GM12878 (cell line): ENCODE data around the gene ADAMTS1. TPM values are rescaled to one million over a fixed set of nuclear protein-coding genes. Genes with fewer than 3 reads are reported as not detected.

Source experiments
- ATAC-seq: fragments of 200-7000 bp; cut with Tn5 transposase; 3 replicates; pipeline ENCODE4 v1.9.1; 2020; ENCODE audit warnings: mild to moderate bottlenecking, moderate library complexity
- BruUV-seq: library from RNA; stranded (reverse); fragments of 400-500 nt; replicated peaks from 2 replicates; lab custom pipeline; 2021; lab: Mats Ljungman, UMichigan
- CTCF ChIA-PET: fragments of 300-600 bp; sonication (Branson Sonifier 250); formaldehyde crosslinking; extraction: SDS; loops from one replicate; lab custom pipeline; 2021; ENCODE audit warnings: inconsistent platforms; lab: Yijun Ruan, JAX
- POLR2A ChIA-PET: fragments of 350-600 bp; formaldehyde crosslinking; extraction: SDS; loops from one replicate; lab custom pipeline; 2021; ENCODE audit warnings: inconsistent platforms; lab: Charles Lee
- RAD21 ChIA-PET: fragments of 300-600 bp; sonication (Branson Sonifier 250); formaldehyde crosslinking; loops from one replicate; lab custom pipeline; 2023; ENCODE audit warnings: antibody characterized with exemption; ENCODE audit not compliant: unreplicated experiment; lab: Charles Lee
- SMC1A ChIA-PET: fragments of 300-600 bp; sonication (Branson Sonifier 250); formaldehyde crosslinking; loops from one replicate; lab custom pipeline; 2023; ENCODE audit not compliant: unreplicated experiment, uncharacterized antibody; lab: Charles Lee
- DNase-seq: peaks from one replicate; pipeline ENCODE4 v3.0.0-alpha.2; 2011; ENCODE audit warnings: low read depth, low spot score
- FAIRE-seq: peaks from 3 replicates; lab custom pipeline; 2011; peaks lifted over from hg19 to GRCh38; lab: Jason Lieb, UNC
- H2AFZ ChIP-seq: 2 replicates; pipeline ENCODE4 v1.6.0; 2011; ENCODE audit warnings: low read depth, low read length, control low read depth; ENCODE audit not compliant: control insufficient read depth
- H3K27ac ChIP-seq: 2 replicates; pipeline ENCODE4 v1.5.1; 2011; ENCODE audit warnings: control low read depth; ENCODE audit not compliant: control insufficient read depth, insufficient read depth
- H3K27me3 ChIP-seq, 2 experiments: replicated peaks in 1 of 2; 2 replicates each; pipeline versions ENCODE4 v1.6.0 to v1.6.1; 2011; ENCODE audit warnings: low read length in 1 of 2; ENCODE audit not compliant: control insufficient read depth in 2 of 2, insufficient read depth in 2 of 2
- H3K36me3 ChIP-seq, 2 experiments: 2 replicates each; pipeline ENCODE4 v1.5.1; 2011; ENCODE audit warnings: low read length in 1 of 2; ENCODE audit not compliant: control insufficient read depth in 2 of 2, insufficient read depth in 2 of 2
- H3K4me1 ChIP-seq: 2 replicates; pipeline ENCODE4 v1.6.1; 2011; ENCODE audit warnings: mild to moderate bottlenecking, low read length, moderate library complexity, mixed read lengths; ENCODE audit not compliant: control insufficient read depth, insufficient read depth
- H3K4me2 ChIP-seq: 2 replicates; pipeline ENCODE4 v1.6.0; 2011; ENCODE audit warnings: control low read depth; ENCODE audit not compliant: control insufficient read depth, insufficient read depth
- H3K4me3 ChIP-seq: fragments of 200-600 bp; sonication (generic); 2 replicates; pipeline ENCODE4 v1.5.1; 2016
- H3K79me2 ChIP-seq: 2 replicates; pipeline ENCODE4 v1.6.0; 2011; ENCODE audit warnings: low read length; ENCODE audit not compliant: control insufficient read depth, insufficient read depth
- H3K9ac ChIP-seq: 2 replicates; pipeline ENCODE4 v1.8.0; 2011; ENCODE audit warnings: low read length, control low read depth, mixed read lengths; ENCODE audit not compliant: control insufficient read depth, insufficient read depth
- H3K9me3 ChIP-seq: replicated peaks from 3 replicates; pipeline ENCODE4 v1.5.1; 2011; ENCODE audit warnings: mild to moderate bottlenecking, low read length; ENCODE audit not compliant: control insufficient read depth, insufficient read depth
- H4K20me1 ChIP-seq: 2 replicates; pipeline ENCODE4 v1.6.0; 2011; ENCODE audit not compliant: control insufficient read depth, insufficient read depth
- CHD4 ChIP-seq: fragments of 200-600 bp; sonication (generic); IDR thresholded peaks from 2 replicates; pipeline ENCODE4 v1.6.1; 2016; ENCODE audit warnings: mild to moderate bottlenecking
- FOXK2 ChIP-seq: fragments of 450-650 bp; IDR thresholded peaks from 2 replicates; pipeline ENCODE4 v1.6.1; 2017; ENCODE audit warnings: mild to moderate bottlenecking, moderate library complexity
- IRF5 ChIP-seq: fragments of 450-650 bp; IDR thresholded peaks from 2 replicates; pipeline ENCODE4 v1.6.1; 2017; ENCODE audit warnings: borderline replicate concordance
- JUNB ChIP-seq: IDR thresholded peaks from 2 replicates; pipeline ENCODE4 v1.6.1; 2016; ENCODE audit warnings: antibody characterized with exemption, mild to moderate bottlenecking
- KLF5 ChIP-seq: fragments of 450-650 bp; IDR thresholded peaks from 2 replicates; pipeline ENCODE4 v1.6.1; 2014; ENCODE audit warnings: mild to moderate bottlenecking; ENCODE audit not compliant: partially characterized antibody
- PKNOX1 ChIP-seq: fragments of 450-650 bp; IDR thresholded peaks from 2 replicates; pipeline ENCODE4 v1.6.1; 2016; ENCODE audit warnings: mild to moderate bottlenecking
- RUNX3 ChIP-seq: IDR thresholded peaks from 2 replicates; pipeline ENCODE4 v1.6.1; 2012; ENCODE audit warnings: low read length, inconsistent platforms
- SMAD1 ChIP-seq: fragments of 450-650 bp; IDR thresholded peaks from 2 replicates; pipeline ENCODE4 v1.6.1; 2018; ENCODE audit warnings: mild to moderate bottlenecking, low read depth; ENCODE audit not compliant: partially characterized antibody
- SMARCA5 ChIP-seq: fragments of 450-650 bp; IDR thresholded peaks from 2 replicates; pipeline ENCODE4 v1.6.1; 2017; ENCODE audit warnings: mild to moderate bottlenecking
- TBL1XR1 ChIP-seq: IDR thresholded peaks from 2 replicates; pipeline ENCODE4 v1.6.1; 2012; ENCODE audit warnings: low read depth, low read length, improper control_type of control experiment
- YBX1 ChIP-seq: fragments of 450-650 bp; IDR thresholded peaks from 2 replicates; pipeline ENCODE4 v1.6.1; 2016; ENCODE audit warnings: antibody characterized with exemption
- WGBS: methylation state at CpG from one replicate; pipeline ENCODE4 v1.1.6; 2016; ENCODE audit warnings: low lambda C conversion rate; ENCODE audit not compliant: insufficient replicate concordance, insufficient coverage; ENCODE audit errors: missing lambda C conversion rate; 5-methylcytosine and 5-hydroxymethylcytosine counted together
- in situ Hi-C: fragments of 300-500 bp; cut with MboI; formaldehyde crosslinking; loops from 9 replicates; pipeline ENCODE4 v1.14.3; 2018; ENCODE audit warnings: mixed read lengths
- intact Hi-C: fragments of 100-400 bp; cut with micrococcal nuclease; formaldehyde crosslinking; loops from one replicate; pipeline ENCODE4 v1.14.2; 2022; ENCODE audit not compliant: unreplicated experiment
- polyA plus RNA-seq, 11 experiments: library from polyadenylated mRNA; depleted of rRNA in 4 of 11; unstranded in 6 of 11; stranded (reverse) in 5 of 11; fragments of >200 nt; fragmentation: Nextera tagmentation in 4 of 11; fragmentation: Illumina TruSeq in 1 of 11; extraction: Ambion mirVana in 4 of 11; extraction: Trizol in 1 of 11; gene quantifications; 1 replicate in 1 of 11; 2 replicates in 10 of 11; pipeline versions ENCODE4 v1.2.1 to v1.2.3, GENCODE V29; 2011 to 2016; ENCODE audit warnings: inconsistent platforms in 2 of 11, missing spikeins in 2 of 11, low read depth in 1 of 11
- total RNA-seq, 4 experiments: library from RNA; depleted of rRNA in 3 of 4; stranded (reverse); fragments of >200 nt in 3 of 4; fragmentation: Illumina TruSeq in 1 of 4; extraction: Trizol in 1 of 4; gene quantifications; 2 replicates each; pipeline versions ENCODE4 v1.2.1 to v1.2.3, GENCODE V29; 2013 to 2021
- TF ChIP-seq, protein P1 (sequence below): IDR thresholded peaks from 2 replicates; pipeline ENCODE4 v1.6.1; 2011; ENCODE audit warnings: borderline replicate concordance, low read depth, mild to moderate bottlenecking, moderate library complexity, mixed read lengths, low read length; ENCODE audit not compliant: insufficient read depth; ENCODE audit errors: extremely low read length

ADAMTS1 gene
- total and polyA plus RNA-seq, 10 of the 15 experiments (the other 5 are each of a cell fraction or from before 2014, with no cell fraction given): 0.06 to 0.21 (median 0.08) TPM; not detected in 6

DNA sequence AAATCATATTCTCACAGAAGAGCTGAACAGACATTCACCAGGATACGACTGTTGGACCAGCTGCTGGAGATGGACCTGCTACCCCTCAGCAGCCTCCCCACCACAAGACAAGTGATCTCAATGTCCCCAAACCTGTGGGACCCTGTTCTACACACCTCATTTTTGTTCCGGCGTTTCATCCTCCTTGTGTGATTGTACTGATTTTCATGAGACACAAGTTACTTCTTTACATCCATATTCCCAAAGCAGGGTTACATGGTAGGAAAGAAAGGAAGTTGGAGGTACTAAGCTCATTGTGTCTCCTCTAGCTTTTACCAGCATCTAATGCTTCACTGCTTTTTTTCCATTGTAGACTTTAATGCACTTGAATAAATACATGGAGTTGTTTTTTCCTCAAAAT, 8.7 kb downstream of the ADAMTS1 start:
- DNase-seq (no peak), ATAC-seq (no peak), FAIRE-seq (no peak)
- ChIA-PET RAD21 (no interaction called here), CTCF (no interaction called here)
- Histone ChIP-seq H2AFZ (no peak overlapping the region), H3K36me3 (no peaks in the 10 kb centered on the region), H4K20me1 (no peaks in the 10 kb centered on the region), H3K9me3 (no peaks in the 10 kb centered on the region; the same call in 2 of the 3 replicates), H3K4me2 (no peak overlapping the region), H3K4me1 (no peaks in the 10 kb centered on the region), H3K27ac (no peak overlapping the region), H3K27me3 (no peaks in the 10 kb centered on the region), H3K9ac (no peak overlapping the region), H3K79me2 (no peaks in the 10 kb centered on the region)
- no TSS peak for BruUV-seq
- WGBS: 49% methylated on average over 3 of the region's 3 CpGs
- no peak for TF ChIP-seq IRF5
- TF ChIP-seq TBL1XR1: no peak
- TF ChIP-seq SMARCA5: no peak
- TF ChIP-seq JUNB: no peak
- TF ChIP-seq SMAD1: no peak
- TF ChIP-seq CHD4: no peak
- TF ChIP-seq YBX1: no peak
- TF ChIP-seq FOXK2: no peak
- no peak for TF ChIP-seq RUNX3
- TF ChIP-seq, protein P1, sequence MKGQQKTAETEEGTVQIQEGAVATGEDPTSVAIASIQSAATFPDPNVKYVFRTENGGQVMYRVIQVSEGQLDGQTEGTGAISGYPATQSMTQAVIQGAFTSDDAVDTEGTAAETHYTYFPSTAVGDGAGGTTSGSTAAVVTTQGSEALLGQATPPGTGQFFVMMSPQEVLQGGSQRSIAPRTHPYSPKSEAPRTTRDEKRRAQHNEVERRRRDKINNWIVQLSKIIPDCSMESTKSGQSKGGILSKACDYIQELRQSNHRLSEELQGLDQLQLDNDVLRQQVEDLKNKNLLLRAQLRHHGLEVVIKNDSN: no peak
- TF ChIP-seq KLF5: no peak
- no peak for TF ChIP-seq PKNOX1
- TF ChIP-seq, all 136 proteins: peak for 0
- no peak overlapping the region for H3K4me3 ChIP-seq
- intact Hi-C loops (no loop called here), in situ Hi-C loops (no loop called here)
- SMC1A ChIA-PET: no interaction called here
- POLR2A ChIA-PET: no interaction called here
